Measurements from ENCODE around the gene PTH1R.
A peak's percentile ranks its signal among the peaks of the same experiment; 100 is the strongest.

PTH1R gene

DNA sequence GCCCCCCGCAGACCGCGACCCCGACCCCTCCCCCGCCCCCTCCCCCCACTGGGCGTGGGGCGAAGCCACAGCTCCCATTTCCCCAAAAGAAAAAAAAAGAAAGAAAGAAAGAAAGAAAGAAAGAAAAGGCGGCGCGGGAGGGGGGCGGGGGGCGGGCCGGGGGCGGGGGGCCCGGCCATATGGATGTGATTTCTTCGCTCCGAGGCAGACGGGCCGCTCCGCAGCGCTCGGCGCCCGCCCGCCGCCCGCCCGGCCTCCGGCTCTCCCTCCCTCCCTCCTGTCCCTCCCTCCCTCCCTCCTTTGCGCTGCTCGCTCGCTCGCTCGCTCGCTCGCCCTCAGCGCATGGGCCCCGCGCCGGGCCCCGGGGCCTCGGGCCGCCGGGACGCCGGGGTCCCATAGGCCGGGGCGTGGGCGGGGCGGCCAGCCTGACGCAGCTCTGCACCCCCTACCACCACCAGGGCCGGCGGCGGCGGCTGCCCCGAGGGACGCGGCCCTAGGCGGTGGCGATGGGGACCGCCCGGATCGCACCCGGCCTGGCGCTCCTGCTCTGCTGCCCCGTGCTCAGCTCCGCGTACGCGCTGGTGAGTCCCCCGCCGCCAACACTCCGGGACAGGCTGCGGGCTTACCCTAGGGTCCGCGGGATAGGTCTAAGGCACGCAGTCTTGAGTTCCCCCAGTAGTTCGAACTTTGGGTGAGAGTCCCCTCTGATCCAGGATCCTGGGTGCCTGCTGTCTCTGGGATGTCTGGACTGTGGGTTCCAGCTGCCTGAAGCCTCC is 5.7 kb downstream of the PTH1R start:
- DNase-seq (ENCODE audit: low spot score) = peak; percentile 76

- DNase-seq (ENCODE audit: low spot score) = no peak
Measured at GRCh38 chr3:46883830-46884185, 6.3 kb downstream of the PTH1R start.

DNA sequence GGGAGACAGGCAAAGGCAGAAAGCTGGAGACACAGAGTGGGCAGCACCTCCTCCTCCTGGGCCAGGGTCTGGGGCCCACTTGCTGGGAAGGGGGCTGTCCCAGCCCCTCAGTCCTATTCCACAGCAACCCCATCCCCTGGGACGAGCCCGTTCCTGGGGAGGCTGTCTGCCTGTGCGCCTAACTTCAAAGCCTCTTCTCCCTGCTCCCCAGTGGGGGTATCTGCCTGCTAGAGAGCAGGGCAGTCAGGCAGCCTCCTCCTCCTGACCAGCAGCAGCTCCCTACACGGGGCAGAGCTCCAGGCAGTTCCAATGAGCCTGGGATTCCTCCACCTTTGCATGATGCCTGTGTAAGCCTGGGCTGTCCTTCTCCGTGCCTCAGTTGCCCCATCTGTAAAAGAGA is 6.9 kb downstream of the PTH1R start:
- no peak for DNase-seq (ENCODE audit: low spot score)

- DNase-seq (ENCODE audit: low spot score) = no peak
Measured at GRCh38 chr3:46884929-46885328, 7.4 kb downstream of the PTH1R start.

GRCh38 chr3:46885612-46886011 is 8.1 kb downstream of the PTH1R start:
- no peak for DNase-seq (ENCODE audit: low spot score)

- no peak for DNase-seq (ENCODE audit: low spot score)
Measured at GRCh38 chr3:46887980-46888494, 10.5 kb downstream of the PTH1R start.

DNA sequence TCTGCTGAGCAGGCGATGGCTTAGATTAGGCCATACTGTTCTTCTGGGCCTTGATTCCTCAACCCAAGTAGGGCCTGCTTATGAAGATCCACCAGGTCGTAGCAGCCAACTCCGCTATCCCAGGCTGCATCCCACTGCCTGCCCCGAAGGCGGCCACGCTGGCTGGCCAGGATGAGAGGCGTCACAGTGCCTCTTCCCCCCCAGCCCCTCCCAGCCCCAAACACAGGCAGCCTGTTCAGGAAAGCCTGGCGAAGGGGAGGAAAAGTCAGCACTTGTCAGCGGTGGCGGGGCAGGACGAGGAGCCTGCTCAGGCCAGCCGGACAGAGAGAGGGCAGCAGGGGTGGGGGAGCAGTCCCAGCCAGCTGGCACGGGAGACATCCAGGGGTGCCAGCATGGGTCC is 11.2 kb downstream of the PTH1R start:
- DNase-seq (ENCODE audit: low spot score) = no peak

DNA sequence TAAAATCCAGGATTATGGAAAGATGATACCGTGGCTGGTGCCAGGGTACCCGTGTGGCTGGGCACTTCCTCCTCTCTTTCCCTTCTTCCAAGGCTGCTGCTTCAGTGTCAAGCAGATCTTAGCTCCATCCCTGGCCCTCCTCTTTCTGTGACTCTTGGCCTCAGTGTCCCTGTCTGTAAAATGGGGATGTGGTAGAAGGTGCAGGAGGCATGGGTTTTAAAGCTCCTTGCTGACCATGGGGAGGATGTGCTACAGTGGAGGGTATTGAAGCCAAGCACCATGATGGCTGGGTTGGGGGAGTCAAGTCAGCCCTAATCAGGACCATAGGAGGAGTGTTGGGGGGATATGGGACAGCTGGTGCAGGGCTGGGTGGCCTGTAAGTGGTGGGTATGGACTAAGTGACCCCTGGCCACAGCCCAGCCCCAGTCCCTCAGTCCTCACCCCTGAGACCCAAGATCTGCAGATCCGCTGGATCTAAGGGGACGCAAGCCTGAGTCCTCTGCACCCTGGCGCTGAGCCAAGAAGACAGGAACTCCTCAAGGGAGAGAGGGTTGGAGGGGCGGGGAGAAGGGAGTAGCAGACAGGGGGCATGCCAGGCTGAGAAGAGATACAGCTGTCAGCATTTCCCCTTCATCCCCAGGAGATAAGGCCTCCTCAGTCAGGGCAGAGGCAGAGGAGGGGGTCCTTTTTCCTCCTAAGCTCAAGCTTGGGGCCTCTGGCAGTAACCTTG is 12.0 kb downstream of the PTH1R start:
- DNase-seq (ENCODE audit: low spot score) = no peak

DNA sequence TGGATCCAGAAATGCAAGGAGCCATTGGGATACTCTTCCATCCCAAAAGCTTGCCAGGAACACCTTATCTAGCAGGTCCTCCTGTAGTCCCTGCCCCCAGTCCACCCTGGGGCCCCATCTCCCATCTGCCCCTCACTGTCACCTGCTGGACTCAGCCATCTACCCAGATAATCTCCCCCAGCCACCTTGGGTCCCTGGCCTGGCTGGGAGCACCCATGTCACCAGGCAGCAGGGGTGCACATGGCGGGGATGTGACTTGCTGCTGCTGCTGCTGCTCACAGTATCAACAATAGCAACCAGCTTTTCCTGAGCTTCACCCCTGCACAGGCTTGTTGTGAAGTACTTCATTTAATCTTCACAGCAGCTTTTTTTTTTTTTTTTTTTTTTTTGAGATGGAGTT is 12.6 kb downstream of the PTH1R start:
- DNase-seq (ENCODE audit: low spot score) = no peak

DNA sequence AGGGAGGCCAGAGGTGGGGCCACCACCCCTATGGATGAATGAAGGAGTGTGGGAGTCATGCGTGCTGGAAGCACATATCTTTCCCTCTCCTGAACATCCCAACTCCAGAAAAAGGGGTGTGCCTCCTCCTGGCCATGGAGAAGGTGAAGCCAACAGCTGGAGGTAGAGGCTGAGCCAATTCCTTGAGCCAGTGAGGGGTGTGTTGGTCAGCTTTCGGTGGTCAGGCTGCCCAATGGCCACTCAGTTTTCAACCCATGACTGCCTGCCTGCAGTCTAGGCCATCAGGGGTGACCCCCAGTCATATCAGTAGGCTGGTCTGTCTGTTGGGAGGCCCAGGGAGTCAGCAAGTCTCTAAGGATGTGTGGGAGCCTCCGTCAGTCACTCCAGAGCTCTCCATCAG is 13.6 kb downstream of the PTH1R start:
- no peak for DNase-seq (ENCODE audit: low spot score)

- peak; percentile 87 for DNase-seq (ENCODE audit: low spot score)
Measured at GRCh38 chr3:46892285-46893145, 15.0 kb downstream of the PTH1R start.

- DNase-seq (ENCODE audit: low spot score) = no peak
Measured at GRCh38 chr3:46893146-46893748, 15.7 kb downstream of the PTH1R start.

DNA sequence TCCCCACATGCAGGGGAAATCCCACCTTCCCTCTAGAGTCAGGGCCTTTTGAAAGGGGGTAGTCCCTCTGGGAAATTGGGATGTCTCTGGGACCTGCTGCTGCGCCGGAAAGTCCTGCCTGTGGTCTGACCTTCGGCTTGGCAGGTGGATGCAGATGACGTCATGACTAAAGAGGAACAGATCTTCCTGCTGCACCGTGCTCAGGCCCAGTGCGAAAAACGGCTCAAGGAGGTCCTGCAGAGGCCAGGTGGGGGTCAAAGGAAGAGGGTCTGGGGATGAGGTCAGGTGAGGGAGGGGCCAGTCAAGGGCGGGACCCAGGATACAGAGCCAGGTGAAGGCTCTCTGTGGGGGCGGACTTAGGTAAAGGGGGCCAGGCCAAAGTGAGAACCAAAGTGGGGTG is 16.2 kb downstream of the PTH1R start:
- DNase-seq (ENCODE audit: low spot score) = no peak

- DNase-seq (ENCODE audit: low spot score) = no peak
Measured at GRCh38 chr3:46894256-46894655, 16.7 kb downstream of the PTH1R start.

DNA sequence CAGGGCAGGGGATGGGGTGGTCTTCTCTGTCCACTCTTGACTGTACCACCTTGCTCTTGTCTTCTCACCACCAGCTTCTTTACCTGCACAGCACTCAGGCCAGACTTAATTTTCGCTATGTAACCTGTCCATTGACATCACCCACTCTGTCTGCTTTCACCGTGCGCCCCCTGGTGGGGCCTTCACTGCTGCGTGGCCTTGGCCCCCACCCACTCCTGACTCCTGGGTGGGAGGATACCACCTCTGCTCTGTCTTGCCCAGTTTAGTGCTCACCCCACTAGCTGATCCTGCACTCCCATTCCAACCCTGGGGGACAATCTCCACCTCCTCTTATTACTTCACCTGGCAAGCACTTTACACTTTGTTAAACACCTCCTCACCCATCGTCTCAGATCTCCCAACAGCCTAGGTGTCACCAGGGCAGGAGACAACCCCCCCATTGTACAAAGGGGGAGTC is 17.7 kb downstream of the PTH1R start:
- DNase-seq (ENCODE audit: low spot score) = peak; percentile 74

DNA sequence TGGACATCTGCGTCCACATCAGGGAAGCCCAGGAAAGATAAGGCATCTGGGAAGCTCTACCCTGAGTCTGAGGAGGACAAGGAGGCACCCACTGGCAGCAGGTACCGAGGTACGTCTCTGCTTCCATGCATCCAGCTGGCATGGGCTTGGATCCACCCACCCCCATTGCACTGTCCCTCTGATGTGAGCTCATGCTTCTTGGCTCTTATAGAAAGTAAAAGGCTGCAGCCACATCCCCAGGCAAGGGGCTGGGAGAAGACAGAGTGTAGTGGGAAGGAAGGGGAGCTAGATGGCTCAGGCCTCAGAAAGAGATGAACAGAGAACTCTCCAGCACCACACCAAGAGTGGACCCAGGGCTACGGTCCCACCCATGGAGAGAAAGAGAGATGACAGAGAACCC is 18.2 kb downstream of the PTH1R start:
- DNase-seq (ENCODE audit: low spot score) = no peak

DNA sequence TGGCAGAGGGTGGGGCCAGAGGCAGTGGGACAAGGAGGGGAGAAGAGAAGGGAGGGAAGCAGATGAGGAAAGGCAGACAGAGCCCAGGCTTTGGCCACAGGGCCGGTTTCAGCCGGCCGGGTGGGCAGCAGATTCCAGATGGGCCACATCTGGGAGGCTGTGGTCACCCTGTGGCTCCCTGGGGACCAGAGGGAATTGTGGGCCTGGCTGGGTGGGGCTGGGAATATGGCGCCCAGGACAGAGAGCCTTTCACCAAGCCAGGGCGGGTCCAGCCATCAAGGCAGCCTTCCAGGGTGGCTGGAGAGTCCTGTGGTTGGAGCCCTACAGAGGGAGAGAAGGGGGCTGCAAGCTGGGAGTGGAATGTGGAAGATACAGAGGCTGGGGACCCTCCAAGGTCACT is 18.9 kb downstream of the PTH1R start:
- DNase-seq (ENCODE audit: low spot score) = no peak

DNA sequence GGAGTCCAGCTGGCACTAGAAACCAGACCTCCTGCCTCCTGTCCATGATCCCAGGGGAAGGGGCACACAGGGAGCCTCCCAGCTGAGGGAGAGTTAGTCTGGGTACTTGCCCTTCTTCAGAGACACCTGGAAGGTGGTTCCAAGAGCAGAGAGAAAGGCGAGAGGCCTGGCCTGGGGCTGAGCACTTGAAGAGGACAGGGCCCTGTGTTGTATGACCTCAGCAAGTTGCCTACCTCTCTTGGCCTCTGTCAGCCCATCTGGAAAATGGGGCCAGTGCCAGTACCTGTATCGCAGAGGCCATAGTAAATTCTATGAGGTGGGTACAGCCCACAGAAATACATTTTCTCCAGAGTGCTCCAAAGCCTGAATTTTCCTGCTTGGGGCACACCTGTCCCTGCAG is 19.5 kb downstream of the PTH1R start:
- DNase-seq (ENCODE audit: low spot score) = no peak

GRCh38 chr3:46897829-46898320 is 20.4 kb downstream of the PTH1R start:
- DNase-seq (ENCODE audit: low spot score) = no peak

DNA sequence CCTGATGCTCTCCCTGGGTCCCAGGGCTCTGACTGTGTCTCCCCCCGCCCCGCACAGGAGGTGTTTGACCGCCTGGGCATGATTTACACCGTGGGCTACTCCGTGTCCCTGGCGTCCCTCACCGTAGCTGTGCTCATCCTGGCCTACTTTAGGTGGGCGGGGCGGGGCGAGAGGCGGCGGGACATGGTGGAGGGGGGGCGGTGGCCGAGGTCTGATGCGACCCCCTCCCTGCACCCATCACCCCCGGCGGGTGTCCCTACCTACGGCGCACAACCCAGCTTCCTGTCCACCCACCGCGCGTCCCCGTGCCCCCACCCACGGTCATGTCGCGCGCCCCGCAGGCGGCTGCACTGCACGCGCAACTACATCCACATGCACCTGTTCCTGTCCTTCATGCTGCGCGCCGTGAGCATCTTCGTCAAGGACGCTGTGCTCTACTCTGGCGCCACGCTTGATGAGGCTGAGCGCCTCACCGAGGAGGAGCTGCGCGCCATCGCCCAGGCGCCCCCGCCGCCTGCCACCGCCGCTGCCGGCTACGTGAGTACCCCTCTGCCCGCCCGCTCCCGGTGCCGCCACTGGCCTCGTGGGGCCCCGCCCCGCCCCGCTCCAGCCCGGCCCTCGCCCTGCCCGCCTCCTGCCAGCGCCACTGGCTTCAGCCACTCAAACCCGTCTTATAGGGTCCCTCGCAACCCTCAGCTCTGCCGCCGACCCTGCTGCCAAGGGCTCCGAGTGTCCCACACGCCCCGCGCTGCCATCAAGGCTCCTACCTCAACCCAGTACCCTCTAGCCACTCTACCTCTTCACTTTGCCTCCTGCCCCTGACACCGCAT is 21.0 kb downstream of the PTH1R start:
- no peak for DNase-seq (ENCODE audit: low spot score)
